HG03066 (cell line): Measurements from ENCODE around the gene HSPA4.
A peak's percentile ranks its signal among the peaks of the same experiment; 100 is the strongest.
"Not testable (repeated sequence)": the region's sequence is repeated elsewhere in the genome, so short reads cannot be mapped to it uniquely, and the experiment has no call there.

ENCODE experiments used
- ATAC-seq: cut with Tn5 transposase; IDR thresholded peaks from one replicate; pipeline ENCODE4 v1.9.1; 2021; ENCODE audit warnings: low read depth; ENCODE audit not compliant: unreplicated experiment

Gene HSPA4

DNA sequence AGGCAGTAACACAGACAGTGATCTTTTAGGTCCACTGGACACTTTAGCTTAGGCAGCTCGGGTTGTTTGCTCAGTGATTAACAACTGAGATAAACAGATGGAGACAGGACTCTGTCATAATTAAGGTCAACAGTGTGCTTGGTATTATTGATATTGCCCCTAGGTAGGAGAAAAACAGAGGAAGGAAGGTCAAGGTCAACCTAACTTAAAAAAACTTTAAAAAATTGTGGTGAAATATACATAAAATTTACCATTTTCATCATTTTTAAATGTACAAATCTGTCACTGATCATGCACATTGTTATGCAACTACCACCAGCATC lies 2.1 kb upstream of the HSPA4 start:
- ATAC-seq = no peak

- no peak for ATAC-seq
Measured at GRCh38 chr5:133050521-133050920, 1.3 kb upstream of the HSPA4 start.

DNA sequence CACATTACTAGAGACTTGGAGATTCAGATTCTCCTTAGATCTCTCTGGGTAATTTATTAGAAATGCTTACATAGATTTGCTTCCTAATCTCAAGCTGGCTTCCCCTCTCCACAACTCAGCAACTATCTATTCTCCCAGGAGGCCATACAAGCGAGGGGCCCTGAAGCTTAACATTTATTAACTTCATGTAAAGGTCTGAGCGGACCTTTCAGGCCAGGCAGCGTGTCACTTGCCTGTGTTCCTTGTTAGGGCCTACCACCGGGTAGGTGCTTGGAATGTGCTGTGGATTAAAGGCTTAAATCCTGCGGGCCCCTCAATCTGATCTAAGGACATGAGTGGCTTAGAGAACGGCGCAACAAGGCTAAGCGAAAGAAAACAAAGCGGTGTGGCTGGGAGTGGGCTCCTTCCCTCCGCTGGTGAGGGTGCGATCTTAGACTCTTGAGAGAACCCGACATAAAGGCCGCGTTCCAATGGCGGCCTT lies 712 bp upstream of the HSPA4 start:
- no peak for ATAC-seq

GRCh38 chr5:133052317-133053175 lies 733 bp downstream of the HSPA4 start:
- ATAC-seq = peak; percentile 41

DNA sequence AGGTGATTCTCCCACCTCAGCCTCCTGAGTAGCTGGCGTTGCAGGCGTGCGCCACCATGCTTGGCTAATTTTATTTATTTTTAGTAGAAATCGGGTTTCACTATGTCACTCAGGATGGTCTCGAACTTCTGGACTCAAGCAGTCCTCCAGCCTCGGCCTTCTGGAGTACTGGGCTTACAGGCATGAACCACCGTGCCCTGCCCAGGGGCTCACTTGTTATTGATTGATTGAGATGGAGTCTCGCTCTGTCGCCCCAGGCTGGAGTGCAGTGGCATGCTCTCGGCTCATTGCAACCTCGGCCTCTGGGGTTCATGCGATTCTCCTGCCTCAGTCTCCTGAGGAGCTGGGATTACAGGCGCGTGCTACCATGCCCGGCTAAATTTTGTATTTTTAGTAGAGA lies 1.6 kb downstream of the HSPA4 start:
- ATAC-seq = no peak

DNA sequence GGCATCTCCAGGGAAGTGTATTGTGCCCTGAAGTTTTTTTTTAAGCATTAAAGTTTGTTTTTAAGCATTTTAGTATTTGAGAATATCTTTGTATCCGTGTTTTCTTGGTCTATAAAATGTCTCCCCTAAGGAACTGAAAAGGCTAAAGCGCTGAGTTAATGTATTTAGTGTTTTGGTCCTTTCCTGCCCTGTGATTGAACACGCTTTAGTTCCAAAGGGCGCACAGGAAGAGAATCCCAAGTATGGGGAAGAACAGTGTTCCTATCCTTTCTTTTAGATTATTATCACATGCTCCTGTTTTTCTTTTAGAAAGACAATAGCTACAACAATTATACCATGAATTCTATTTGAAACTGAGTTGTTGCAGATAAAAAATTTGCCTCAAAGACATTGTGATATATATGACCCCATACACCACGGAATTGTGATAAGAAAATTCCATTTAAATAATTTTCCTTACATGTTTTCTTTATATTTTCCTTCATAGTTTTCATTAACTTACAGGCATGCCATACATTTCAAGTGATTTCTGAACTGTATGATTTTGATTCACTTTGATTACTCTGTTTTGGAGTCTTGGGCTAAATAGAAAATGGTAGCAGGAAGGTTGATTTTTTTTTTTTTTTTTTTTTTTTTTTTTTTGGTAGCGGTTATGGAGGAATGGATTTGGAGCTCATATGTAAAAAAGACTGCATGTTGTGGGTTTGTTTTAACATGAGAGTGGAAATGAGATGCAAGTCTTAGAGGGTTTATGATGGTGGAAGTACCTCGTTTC lies 3.1 kb downstream of the HSPA4 start:
- ATAC-seq = no peak

DNA sequence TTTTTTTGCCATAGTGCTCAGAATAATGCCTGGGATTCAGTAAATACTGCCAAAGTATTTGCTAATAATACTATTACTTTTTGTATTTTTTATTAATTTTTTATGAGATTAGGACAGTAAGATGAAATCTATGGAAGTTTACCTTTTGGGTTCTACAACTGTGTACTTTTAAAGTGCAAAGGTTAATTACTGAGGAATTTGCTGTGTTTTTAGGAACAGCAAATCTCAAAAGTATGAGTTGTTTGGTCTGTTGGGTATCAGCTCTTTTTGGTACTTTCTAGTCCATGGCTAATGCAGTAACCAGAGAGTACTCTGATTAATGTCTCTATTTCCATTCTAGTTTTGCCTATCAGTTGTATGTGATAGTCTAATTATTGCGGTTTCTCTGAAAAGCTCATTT lies 5.1 kb downstream of the HSPA4 start:
- ATAC-seq = no peak

GRCh38 chr5:133059621-133060020 lies 7.8 kb downstream of the HSPA4 start:
- ATAC-seq = no peak

DNA sequence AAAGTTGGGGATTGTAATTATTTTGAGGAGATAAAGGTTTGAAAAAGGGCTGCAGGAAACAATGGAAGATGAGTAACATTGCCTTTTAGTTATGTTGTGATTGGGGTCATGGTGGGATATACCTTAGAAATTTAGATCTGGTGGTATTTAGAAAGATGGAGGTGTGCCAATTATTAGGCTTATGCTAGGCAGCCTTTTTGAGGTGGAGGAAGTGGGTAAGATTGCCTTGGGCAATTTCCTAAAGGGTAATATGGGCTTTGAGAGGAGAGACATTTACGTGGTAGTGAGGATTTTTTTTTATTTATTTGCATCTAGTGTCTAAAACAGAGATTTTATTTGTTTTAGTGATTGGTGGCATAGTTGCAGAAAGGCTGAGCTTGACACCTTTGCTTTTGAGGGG lies 10.5 kb downstream of the HSPA4 start:
- no peak for ATAC-seq

GRCh38 chr5:133063965-133064364 lies 12.2 kb downstream of the HSPA4 start:
- no peak for ATAC-seq

GRCh38 chr5:133065471-133065870 lies 13.7 kb downstream of the HSPA4 start:
- no peak for ATAC-seq

DNA sequence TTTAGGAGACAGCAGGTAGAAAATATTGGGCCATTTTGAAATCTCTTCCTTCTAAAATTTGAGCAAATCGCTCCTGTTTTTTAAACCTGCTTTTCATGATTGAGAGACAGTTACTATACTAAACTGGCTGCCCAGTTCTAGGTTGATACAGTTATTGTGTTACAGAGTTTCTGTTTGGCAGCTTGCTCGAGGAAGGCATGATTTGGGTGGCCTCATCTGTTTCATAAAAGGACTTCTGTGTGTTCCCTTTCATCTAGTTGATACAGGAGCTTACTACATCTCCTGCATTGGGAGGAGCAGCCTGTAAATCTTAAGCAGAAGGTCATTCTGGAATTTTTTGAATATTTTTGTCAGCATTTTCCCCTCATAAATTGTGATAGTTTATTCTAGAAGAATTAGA lies 14.2 kb downstream of the HSPA4 start:
- no peak for ATAC-seq

- ATAC-seq = no peak
Measured at GRCh38 chr5:133072021-133072420, 20.2 kb downstream of the HSPA4 start.

GRCh38 chr5:133075572-133076536 lies 24.0 kb downstream of the HSPA4 start:
- no peak for ATAC-seq

DNA sequence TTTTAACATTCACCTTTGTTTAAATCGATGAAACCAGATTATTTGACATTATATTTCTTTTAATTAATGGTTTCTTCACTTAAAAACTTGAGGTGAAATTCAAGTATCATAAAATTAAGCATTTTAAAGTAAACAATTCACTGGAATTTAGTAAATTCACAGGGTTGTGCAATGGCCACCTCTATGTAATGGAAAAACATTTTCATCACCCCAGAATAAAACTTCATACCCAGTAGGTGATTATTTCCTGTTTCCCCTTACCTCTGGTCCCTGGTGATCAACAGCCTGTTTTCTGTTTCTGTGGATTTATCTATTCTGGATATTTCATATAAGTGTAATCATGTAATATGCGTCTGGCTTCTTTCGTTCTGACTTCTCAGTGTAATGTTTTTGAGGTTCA lies 27.2 kb downstream of the HSPA4 start:
- ATAC-seq = no peak

GRCh38 chr5:133081036-133081435 lies 29.2 kb downstream of the HSPA4 start:
- ATAC-seq = no peak

DNA sequence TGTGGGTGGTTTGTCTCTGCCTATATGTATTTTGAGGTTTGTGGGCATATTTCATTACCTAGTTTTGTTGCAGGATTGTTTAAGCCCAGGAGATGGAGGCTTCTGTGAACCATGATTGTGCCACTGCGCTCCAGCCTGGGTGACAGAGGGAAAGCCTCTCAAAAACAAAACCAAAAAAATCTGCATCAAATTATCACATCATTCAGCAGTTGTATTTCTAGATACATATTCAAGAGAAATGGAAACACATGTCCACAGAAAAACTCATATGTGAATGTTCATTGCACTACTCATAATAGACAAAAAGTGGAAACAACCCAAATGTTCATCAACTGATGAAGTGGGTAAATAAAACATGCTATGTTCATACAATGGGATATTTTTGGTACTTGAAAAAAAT lies 29.9 kb downstream of the HSPA4 start:
- ATAC-seq = no peak

DNA sequence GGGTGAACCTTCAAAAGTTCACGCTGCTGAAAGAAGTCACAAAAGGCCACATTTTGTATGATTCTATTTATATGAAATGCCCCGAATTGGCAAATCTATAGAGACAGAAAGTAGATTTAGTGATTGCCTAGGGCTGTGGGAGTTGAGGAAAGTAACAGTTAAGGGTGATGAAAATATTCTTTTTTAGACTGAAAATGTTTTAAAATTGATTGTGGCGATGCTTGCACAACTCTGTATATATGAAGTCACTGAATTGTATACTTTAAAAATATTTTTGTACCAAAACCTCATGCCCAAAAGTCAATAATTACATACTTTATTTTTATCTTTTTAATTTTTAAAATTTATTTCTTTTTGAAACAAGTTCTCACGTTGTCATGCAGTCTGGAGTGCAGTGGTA lies 30.3 kb downstream of the HSPA4 start:
- no peak for ATAC-seq

DNA sequence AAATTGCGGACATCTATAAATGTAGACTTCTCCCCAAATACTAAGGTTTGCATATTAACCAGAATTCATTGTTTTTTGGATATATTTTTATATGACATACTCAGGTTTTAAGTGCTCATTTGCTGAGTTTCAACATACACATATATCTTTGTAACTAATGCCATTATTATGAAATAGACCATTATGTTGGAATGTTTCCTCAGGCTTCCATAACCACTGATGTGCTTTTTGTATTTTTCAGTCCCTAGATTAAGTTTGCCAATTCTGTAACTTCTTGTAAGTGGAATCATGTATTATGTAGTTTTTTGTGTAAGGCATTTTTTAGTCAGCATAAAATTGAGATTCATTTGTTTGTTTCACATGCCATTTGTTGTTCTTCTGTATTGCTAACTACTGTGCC lies 32.1 kb downstream of the HSPA4 start:
- ATAC-seq = no peak

- not testable (repeated sequence) for ATAC-seq
Measured at GRCh38 chr5:133085171-133085570, 33.4 kb downstream of the HSPA4 start.

- ATAC-seq = no peak
Measured at GRCh38 chr5:133086366-133086875, 34.6 kb downstream of the HSPA4 start.
